IMR-90 (cell line): ENCODE results near the gene DIAPH1. TPM values are rescaled to one million over a fixed set of nuclear protein-coding genes. Genes with fewer than 3 reads are reported as not detected.
A peak's percentile ranks its signal among the peaks of the same experiment; 100 is the strongest.

Experiments used
- ATAC-seq: fragments of 200-7000 bp; cut with Tn5 transposase; 2 replicates; pipeline ENCODE4 v1.9.1; 2020; ENCODE audit warnings: low read depth, mild to moderate bottlenecking, moderate library complexity
- BruUV-seq: library from RNA; stranded (reverse); fragments of 400-500 nt; replicated peaks from 2 replicates; lab custom pipeline; 2021; lab: Mats Ljungman, UMichigan
- CTCF ChIA-PET: fragments of 300-600 bp; formaldehyde crosslinking; extraction: SDS; loops from one replicate; lab custom pipeline; 2021; ENCODE audit warnings: antibody characterized with exemption; lab: Yijun Ruan, JAX
- POLR2A ChIA-PET: fragments of 300-600 bp; sonication (Branson Sonifier 250); formaldehyde crosslinking; loops from one replicate; lab custom pipeline; 2022; ENCODE audit warnings: antibody characterized with exemption; ENCODE audit not compliant: unreplicated experiment; lab: Charles Lee
- DNase-seq: peaks from one replicate; pipeline ENCODE4 v3.0.0; 2013
- H2AFZ ChIP-seq: replicated peaks from 2 replicates; pipeline ENCODE3; 2013; ENCODE audit warnings: low read length, mild to moderate bottlenecking; ENCODE audit not compliant: poor library complexity
- H2AK5ac ChIP-seq: 2 replicates; pipeline ENCODE4 v1.6.1; 2013; ENCODE audit warnings: low read depth, low read length, inconsistent platforms
- H2AK9ac ChIP-seq: replicated peaks from 2 replicates; pipeline ENCODE3; 2013; ENCODE audit warnings: mild to moderate bottlenecking, low read depth, low read length, moderate library complexity; ENCODE audit not compliant: poor library complexity
- H2BK120ac ChIP-seq: 2 replicates; pipeline ENCODE4 v1.6.1; 2013; ENCODE audit warnings: low read depth, low read length, inconsistent platforms
- H2BK15ac ChIP-seq: 3 replicates; pipeline ENCODE4 v1.6.1; 2013; ENCODE audit warnings: low read depth, low read length, inconsistent platforms
- H2BK20ac ChIP-seq: 2 replicates; pipeline ENCODE4 v1.6.1; 2013; ENCODE audit warnings: low read depth, mild to moderate bottlenecking, inconsistent platforms, low read length, moderate library complexity
- H2BK5ac ChIP-seq: 2 replicates; pipeline ENCODE4 v1.6.1; 2013; ENCODE audit warnings: mild to moderate bottlenecking, low read depth, low read length, inconsistent platforms; ENCODE audit not compliant: poor library complexity, severe bottlenecking
- H3K14ac ChIP-seq: replicated peaks from 2 replicates; pipeline ENCODE4 v1.6.1; 2013; ENCODE audit warnings: low read depth, low read length, inconsistent platforms
- H3K18ac ChIP-seq: 2 replicates; pipeline ENCODE4 v1.6.1; 2013; ENCODE audit warnings: low read depth, low read length, control low read depth
- H3K23ac ChIP-seq: 2 replicates; pipeline ENCODE4 v1.6.1; 2013; ENCODE audit warnings: low read depth, low read length, inconsistent platforms
- H3K27ac ChIP-seq: 2 replicates; pipeline ENCODE4 v1.5.1; 2013; ENCODE audit warnings: mild to moderate bottlenecking, control low read depth, low read length; ENCODE audit not compliant: insufficient read depth
- H3K27me3 ChIP-seq: 2 replicates; pipeline ENCODE4 v1.6.1; 2013; ENCODE audit warnings: low read length; ENCODE audit not compliant: control insufficient read depth, insufficient read depth
- H3K36me3 ChIP-seq: 2 replicates; pipeline ENCODE4 v1.6.1; 2013; ENCODE audit warnings: low read length, mixed read lengths; ENCODE audit not compliant: control insufficient read depth, insufficient read depth
- H3K4ac ChIP-seq: 2 replicates; pipeline ENCODE4 v1.6.1; 2013; ENCODE audit warnings: low read depth, low read length, inconsistent platforms
- H3K4me1 ChIP-seq: 2 replicates; pipeline ENCODE4 v1.6.1; 2013; ENCODE audit warnings: low read length, mixed read lengths; ENCODE audit not compliant: control insufficient read depth, insufficient read depth
- H3K4me2 ChIP-seq: 2 replicates; pipeline ENCODE4 v1.6.1; 2013; ENCODE audit warnings: low read depth, mild to moderate bottlenecking, control low read depth, low read length, moderate library complexity
- H3K4me3 ChIP-seq: 2 replicates; pipeline ENCODE4 v1.5.1; 2013; ENCODE audit warnings: low read depth, mild to moderate bottlenecking, control low read depth, low read length, moderate library complexity; ENCODE audit not compliant: insufficient read depth
- H3K56ac ChIP-seq: 2 replicates; pipeline ENCODE4 v1.6.1; 2013; ENCODE audit warnings: low read length, inconsistent platforms; ENCODE audit not compliant: insufficient read depth; ENCODE audit errors: extremely low read depth
- H3K79me1 ChIP-seq, 2 experiments: 2 replicates each; pipeline ENCODE4 v1.6.1; 2013; ENCODE audit warnings: low read length in 2 of 2, inconsistent platforms in 1 of 2, low read depth in 1 of 2
- H3K9ac ChIP-seq: 2 replicates; pipeline ENCODE4 v1.6.1; 2013; ENCODE audit warnings: low read depth, low read length, control low read depth
- H3K9me1 ChIP-seq: 2 replicates; pipeline ENCODE4 v1.6.1; 2013; ENCODE audit warnings: low read length, inconsistent platforms; ENCODE audit not compliant: insufficient read depth
- H3K9me3 ChIP-seq: 2 replicates; pipeline ENCODE4 v1.6.1; 2013; ENCODE audit warnings: low read length; ENCODE audit not compliant: control insufficient read depth, insufficient read depth
- H4K20me1 ChIP-seq: 2 replicates; pipeline ENCODE4 v1.6.1; 2013; ENCODE audit warnings: low read length, inconsistent platforms; ENCODE audit not compliant: insufficient read depth
- H4K5ac ChIP-seq: 2 replicates; pipeline ENCODE4 v1.6.1; 2013; ENCODE audit warnings: mild to moderate bottlenecking, low read depth, low read length, control low read depth
- H4K8ac ChIP-seq, 2 experiments: 2 replicates each; pipeline ENCODE4 v1.6.1; 2013; ENCODE audit warnings: low read depth in 2 of 2, low read length in 2 of 2, control low read depth in 1 of 2, inconsistent platforms in 1 of 2
- H4K91ac ChIP-seq: 2 replicates; pipeline ENCODE4 v1.6.1; 2013; ENCODE audit warnings: low read depth, low read length, inconsistent platforms; ENCODE audit not compliant: insufficient read depth
- BHLHE40 ChIP-seq: fragments of 150-350 bp; IDR thresholded peaks from 2 replicates; pipeline ENCODE4 v1.6.1; 2016; ENCODE audit warnings: mild to moderate bottlenecking, low read depth, low read length
- CTCF ChIP-seq: conservative IDR thresholded peaks from 2 replicates; pipeline ENCODE4 v1.5.1; 2012; ENCODE audit warnings: mild to moderate bottlenecking, low read depth, low read length, improper control_type of control experiment
- NFE2L2 ChIP-seq: fragments of 150-350 bp; IDR thresholded peaks from 2 replicates; pipeline ENCODE4 v1.6.1; 2016; ENCODE audit warnings: low read depth, mild to moderate bottlenecking, low read length
- RAD21 ChIP-seq: IDR thresholded peaks from 2 replicates; pipeline ENCODE4 v1.6.1; 2012; ENCODE audit warnings: low read length, improper control_type of control experiment
- RCOR1 ChIP-seq: IDR thresholded peaks from 2 replicates; pipeline ENCODE4 v1.6.1; 2012; ENCODE audit warnings: mild to moderate bottlenecking, low read length, improper control_type of control experiment; ENCODE audit not compliant: insufficient replicate concordance
- dilution Hi-C: fragments of 300-500 bp; cut with HindIII; formaldehyde crosslinking; loops from one replicate; pipeline ENCODE4 v1.14.3; 2018; ENCODE audit warnings: low sequenced_read_pairs; ENCODE audit not compliant: unreplicated experiment
- in situ Hi-C: fragments of 300-500 bp; cut with MboI; formaldehyde crosslinking; loops from 3 replicates; pipeline ENCODE4 v1.14.3; 2019; ENCODE audit warnings: low sequenced_read_pairs, inconsistent platforms, mixed read lengths
- intact Hi-C: fragments of 100-400 bp; cut with micrococcal nuclease; formaldehyde crosslinking; loops from 2 replicates; pipeline ENCODE4 v1.10.0; 2022
- polyA plus RNA-seq, 3 experiments: library from polyadenylated mRNA; depleted of rRNA; stranded (reverse); fragments of >200 nt; gene quantifications; 2 replicates each; pipeline ENCODE4 v1.2.3, GENCODE V29; 2012; ENCODE audit warnings: low replicate concordance in 1 of 3
- total RNA-seq: library from RNA; depleted of rRNA; stranded (reverse); fragments of >200 nt; gene quantifications from 2 replicates; pipeline ENCODE4 v1.2.3, GENCODE V29; 2012

Gene DIAPH1
- total and polyA plus RNA-seq, 2 of the 4 experiments (the other 2 are of a cell fraction), result 12.0 to 37.4 TPM

- H2BK15ac ChIP-seq, result peak overlapping the region; percentile 80; the same call in 1 of the 3 replicates
- CTCF ChIA-PET, result interaction anchor here (0.6 to 2.7 kb wide), 6 partner anchors 8 to 162 kb away, joined by 3 to 34 read pairs (median 17); partner anchors contain the start of genes PCDHGA10, PCDHGB5 and PCDHGB7
- H3K14ac ChIP-seq, result peak overlapping the region; percentile 54; the same call in 1 of the 2 replicates
- H4K91ac ChIP-seq, result peak overlapping the region; percentile 64; the same call in 1 of the 2 replicates
- peak overlapping the region; percentile 59; the same call in 1 of the 2 replicates for H3K18ac ChIP-seq
- in situ Hi-C loops, result no loop called here
- H3K79me1 ChIP-seq, result peaks cover 5 to 15% of the 10 kb centered on the region in 2 experiments
- H4K5ac ChIP-seq, result peak overlapping the region; percentile 95
- peak overlapping the region; percentile 84 for H3K4ac ChIP-seq
- H3K27me3 ChIP-seq, result no peaks in the 10 kb centered on the region
- H2AK5ac ChIP-seq, result peak overlapping the region; percentile 97
- no peak overlapping the region for H2BK20ac ChIP-seq
- H2AFZ ChIP-seq, result no peak overlapping the region
- H3K4me1 ChIP-seq, result peaks cover 7% of the 10 kb centered on the region
- H4K8ac ChIP-seq, result peak overlapping the region; percentile 59 to 72; a peak in 3 of 4 replicates
- TF ChIP-seq CTCF (no peak), NFE2L2 (no peak), BHLHE40 (no peak), RCOR1 (no peak), RAD21 (no peak)
- ATAC-seq (no peak), DNase-seq (peak; percentile 73)
- H3K27ac ChIP-seq, result peak overlapping the region; percentile 85; the same call in 1 of the 2 replicates
- no peak overlapping the region for H3K4me3 ChIP-seq
- intact Hi-C loops, result no loop called here
- H2BK5ac ChIP-seq, result peak overlapping the region; percentile 66
- H3K56ac ChIP-seq, result no peak overlapping the region
- no peaks in the 10 kb centered on the region for H3K9me3 ChIP-seq
- H3K9me1 ChIP-seq, result no peaks in the 10 kb centered on the region
- BruUV-seq, result no TSS peak
- no peak overlapping the region for H3K4me2 ChIP-seq
- H2AK9ac ChIP-seq, result peak overlapping the region; percentile 47
- dilution Hi-C loops, result no loop called here
- peak overlapping the region; percentile 35; the same call in 1 of the 2 replicates for H3K23ac ChIP-seq
- peak overlapping the region; percentile 82 for H2BK120ac ChIP-seq
- peak overlapping the region; percentile 51; the same call in 1 of the 2 replicates for H3K9ac ChIP-seq
- no peaks in the 10 kb centered on the region for H3K36me3 ChIP-seq
- POLR2A ChIA-PET, result no interaction called here
- H4K20me1 ChIP-seq, result no peaks in the 10 kb centered on the region
Measured at GRCh38 chr5:141559461-141559860, 59.3 kb downstream of the DIAPH1 start.
